ENCODE measurements around the gene OAF.

DNA sequence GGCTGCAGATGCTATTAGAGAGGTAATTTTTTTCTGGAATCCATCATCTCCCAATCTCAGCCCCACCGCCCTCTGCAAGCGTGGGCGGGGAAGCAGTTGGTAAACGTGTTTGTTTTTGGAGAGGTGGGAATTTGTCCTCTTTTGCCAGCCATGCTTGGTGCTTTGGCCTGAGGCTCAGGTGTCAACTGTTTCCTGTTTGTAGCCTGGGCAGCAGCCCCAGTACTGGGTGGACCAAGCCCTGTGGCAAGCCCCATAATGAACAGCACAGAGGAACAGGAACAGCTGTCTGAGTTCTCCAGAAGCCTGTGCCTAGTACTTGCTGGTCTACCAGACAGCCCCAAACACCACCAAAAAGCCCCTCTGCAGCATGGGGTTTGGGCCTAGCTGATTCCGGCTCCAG lies 68.7 kb downstream of the OAF start:
- TF ChIP-seq, protein P1, sequence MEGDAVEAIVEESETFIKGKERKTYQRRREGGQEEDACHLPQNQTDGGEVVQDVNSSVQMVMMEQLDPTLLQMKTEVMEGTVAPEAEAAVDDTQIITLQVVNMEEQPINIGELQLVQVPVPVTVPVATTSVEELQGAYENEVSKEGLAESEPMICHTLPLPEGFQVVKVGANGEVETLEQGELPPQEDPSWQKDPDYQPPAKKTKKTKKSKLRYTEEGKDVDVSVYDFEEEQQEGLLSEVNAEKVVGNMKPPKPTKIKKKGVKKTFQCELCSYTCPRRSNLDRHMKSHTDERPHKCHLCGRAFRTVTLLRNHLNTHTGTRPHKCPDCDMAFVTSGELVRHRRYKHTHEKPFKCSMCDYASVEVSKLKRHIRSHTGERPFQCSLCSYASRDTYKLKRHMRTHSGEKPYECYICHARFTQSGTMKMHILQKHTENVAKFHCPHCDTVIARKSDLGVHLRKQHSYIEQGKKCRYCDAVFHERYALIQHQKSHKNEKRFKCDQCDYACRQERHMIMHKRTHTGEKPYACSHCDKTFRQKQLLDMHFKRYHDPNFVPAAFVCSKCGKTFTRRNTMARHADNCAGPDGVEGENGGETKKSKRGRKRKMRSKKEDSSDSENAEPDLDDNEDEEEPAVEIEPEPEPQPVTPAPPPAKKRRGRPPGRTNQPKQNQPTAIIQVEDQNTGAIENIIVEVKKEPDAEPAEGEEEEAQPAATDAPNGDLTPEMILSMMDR (IDR thresholded peaks at IDR 0.05), result no peak
- no peak for TF ChIP-seq EZH2 (IDR thresholded peaks at IDR 0.05; ENCODE audit: borderline replicate concordance, insufficient read depth, low read depth, low read length, poor library complexity, severe bottlenecking)
